Pancreas (tissue), 10 donors: ENCODE results near the gene OR5P2. TPM values are rescaled to one million over a fixed set of nuclear protein-coding genes. Genes with fewer than 3 reads are reported as not detected.

Source experiments
- ATAC-seq, 4 donors: fragments of 200-7000 bp; cut with Tn5 transposase; one replicate each; pipeline versions ENCODE4 v1.8.0 to v1.9.1; 2020; ENCODE audit warnings: mild to moderate bottlenecking in 4 of 4, moderate library complexity in 4 of 4
- DNase-seq, 6 donors: peaks; one replicate each; pipeline ENCODE4 v3.0.0-alpha.2; 2020
- FAIRE-seq: peaks from 2 replicates; lab custom pipeline; 2012; peaks lifted over from hg19 to GRCh38; lab: Jason Lieb, UNC
- H3K27ac ChIP-seq, 4 donors: fragments of 200-600 bp; sonication (generic); 1 replicate in 3 of 4; 2 replicates in 1 of 4; pipeline versions ENCODE4 v1.5.0 to v1.8.0; 2020
- H3K27me3 ChIP-seq, 4 donors: fragments of 200-600 bp; one replicate each; pipeline ENCODE4 v1.8.0; 2021
- H3K36me3 ChIP-seq, 3 donors: fragments of 200-600 bp; sonication (generic) in 1 of 3; one replicate each; pipeline versions ENCODE4 v1.5.0 to v1.8.0; 2020 to 2021
- H3K4me1 ChIP-seq, 3 donors: fragments of 200-600 bp; one replicate each; pipeline ENCODE4 v1.8.0; 2021
- H3K4me3 ChIP-seq, 4 donors: fragments of 200-600 bp; sonication (generic) in 2 of 4; one replicate each; pipeline versions ENCODE4 v1.5.0 to v1.8.0; 2020 to 2021
- H3K9me3 ChIP-seq, 4 donors: fragments of 200-600 bp; one replicate each; pipeline ENCODE4 v1.8.0; 2021
- WGBS, 2 donors: extraction: QIAGEN DNeasy Blood & Tissue Kit; methylation state at CpG; one replicate each; pipeline ENCODE4 v1.1.7; 2013; 5-methylcytosine and 5-hydroxymethylcytosine counted together
- intact Hi-C, 3 donors: fragments of 100-400 bp; cut with DNase I; formaldehyde crosslinking; loops; one replicate each; pipeline versions ENCODE4 v1.11.1 to v1.14.2; 2022
- polyA plus RNA-seq, 2 donors: library from polyadenylated mRNA; stranded (reverse); fragments of 200-250 nt; gene quantifications; one replicate each; pipeline ENCODE4 v1.2.3, GENCODE V29; 2013
- total RNA-seq, 6 donors: library from RNA; stranded (reverse); fragmentation: NEBNext Ultra II Directional in 4 of 6; extraction: Animal tissue kit (Norgen Biotek cat#: 25700) in 4 of 6; gene quantifications; one replicate each; pipeline versions ENCODE4 v1.2.1 to v1.2.4, GENCODE V29; 2021 to 2023
- TF ChIP-seq, protein P1 (sequence below), 4 donors: fragments of 200-600 bp; sonication (generic) in 3 of 4; IDR thresholded peaks; one replicate each; pipeline versions ENCODE4 v1.5.0 to v1.8.0; 2021; ENCODE audit warnings: antibody characterized with exemption in 4 of 4
- donor health status: healthy with polysubstance abuse.
- donor health status: DM: no; HTN: no; CAD: no; lungs with moderate emphysema.
- donor health status: DM: no; HTN: no; CAD: no.
- donor health status: control.
- donor health status: control.
- donor health status: Bipolar disorder and iron deficiency.
- donor health status: DM: yes; HTN: yes; CAD: no.
- donor health status: DM: no; HTN: no; CAD: no.
- donor health status: DM: no; HTN: no; CAD: no.
- donor health status: DM: yes; HTN: yes; CAD: no.

The OR5P2 gene, protein sequence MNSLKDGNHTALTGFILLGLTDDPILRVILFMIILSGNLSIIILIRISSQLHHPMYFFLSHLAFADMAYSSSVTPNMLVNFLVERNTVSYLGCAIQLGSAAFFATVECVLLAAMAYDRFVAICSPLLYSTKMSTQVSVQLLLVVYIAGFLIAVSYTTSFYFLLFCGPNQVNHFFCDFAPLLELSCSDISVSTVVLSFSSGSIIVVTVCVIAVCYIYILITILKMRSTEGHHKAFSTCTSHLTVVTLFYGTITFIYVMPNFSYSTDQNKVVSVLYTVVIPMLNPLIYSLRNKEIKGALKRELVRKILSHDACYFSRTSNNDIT
- total RNA-seq (not detected), polyA plus RNA-seq (not detected)

DNA sequence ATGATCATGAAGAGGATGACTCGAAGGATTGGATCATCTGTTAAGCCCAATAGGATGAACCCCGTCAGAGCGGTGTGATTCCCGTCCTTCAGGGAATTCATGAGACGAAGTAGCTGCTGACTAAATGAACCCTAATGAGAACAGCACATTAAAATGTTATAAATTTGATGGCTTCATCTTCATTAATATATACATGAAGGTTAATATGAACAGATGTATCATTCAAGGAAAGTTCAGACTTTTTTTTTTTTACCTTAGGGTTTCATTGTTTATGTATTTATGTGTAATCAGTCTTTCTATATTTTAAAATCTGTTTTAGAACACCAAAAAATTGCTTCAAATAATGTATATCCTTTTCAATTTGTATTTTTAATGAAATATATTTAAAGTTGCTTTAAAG, at the start of gene OR5P2:
Gene OR5P2, minus strand, starts transcription at position 101 of the 400 bp plus-strand sequence. Its CDS starts 0 bp downstream, at position 101.
- no peaks in the 10 kb centered on the region for H3K9me3 ChIP-seq
- WGBS, 2 donors: 75 to 78% methylated on average over 5 of the region's 5 CpGs

DNA sequence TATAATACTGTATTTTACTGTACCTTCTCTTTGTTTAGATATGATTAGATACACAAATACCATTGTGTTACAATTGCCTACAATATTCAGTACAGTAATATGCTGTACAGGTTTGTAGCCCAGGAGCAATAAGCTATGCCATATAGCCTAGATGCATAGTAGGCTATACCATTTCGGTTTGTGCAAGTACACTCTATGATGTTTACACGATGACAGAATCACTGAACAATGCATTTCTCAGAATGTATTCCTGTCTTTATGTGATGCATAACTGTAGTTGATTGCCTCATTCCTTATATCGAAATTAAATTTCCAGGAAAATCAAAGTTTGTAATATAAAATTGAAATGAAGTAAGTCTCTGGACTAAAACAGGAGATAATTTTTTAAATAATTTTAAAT, 49.3 kb upstream of the OR5P2 start:
- no peak for ATAC-seq
- Histone ChIP-seq H3K27ac (no peak overlapping the region), H3K27me3 (peaks cover 0 to 4% (median 0%) of the 10 kb centered on the region in 4 donors), H3K4me3 (no peak overlapping the region), H3K36me3 (no peaks in the 10 kb centered on the region), H3K4me1 (no peaks in the 10 kb centered on the region), H3K9me3 (no peaks in the 10 kb centered on the region)
- TF ChIP-seq, protein P1, sequence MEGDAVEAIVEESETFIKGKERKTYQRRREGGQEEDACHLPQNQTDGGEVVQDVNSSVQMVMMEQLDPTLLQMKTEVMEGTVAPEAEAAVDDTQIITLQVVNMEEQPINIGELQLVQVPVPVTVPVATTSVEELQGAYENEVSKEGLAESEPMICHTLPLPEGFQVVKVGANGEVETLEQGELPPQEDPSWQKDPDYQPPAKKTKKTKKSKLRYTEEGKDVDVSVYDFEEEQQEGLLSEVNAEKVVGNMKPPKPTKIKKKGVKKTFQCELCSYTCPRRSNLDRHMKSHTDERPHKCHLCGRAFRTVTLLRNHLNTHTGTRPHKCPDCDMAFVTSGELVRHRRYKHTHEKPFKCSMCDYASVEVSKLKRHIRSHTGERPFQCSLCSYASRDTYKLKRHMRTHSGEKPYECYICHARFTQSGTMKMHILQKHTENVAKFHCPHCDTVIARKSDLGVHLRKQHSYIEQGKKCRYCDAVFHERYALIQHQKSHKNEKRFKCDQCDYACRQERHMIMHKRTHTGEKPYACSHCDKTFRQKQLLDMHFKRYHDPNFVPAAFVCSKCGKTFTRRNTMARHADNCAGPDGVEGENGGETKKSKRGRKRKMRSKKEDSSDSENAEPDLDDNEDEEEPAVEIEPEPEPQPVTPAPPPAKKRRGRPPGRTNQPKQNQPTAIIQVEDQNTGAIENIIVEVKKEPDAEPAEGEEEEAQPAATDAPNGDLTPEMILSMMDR (IDR thresholded peaks at IDR 0.05): no peak
- 53 to 65% methylated on average over 3 of the region's 3 CpGs for WGBS, 2 donors
- no peak for FAIRE-seq
- no peak for DNase-seq
- intact Hi-C loops: no loop called here

More for the DNA sequence above, at the start of gene OR5P2:
- ATAC-seq: no peak
- no peaks in the 10 kb centered on the region for H3K36me3 ChIP-seq
- intact Hi-C loops: no loop called here
- no peaks in the 10 kb centered on the region for H3K4me1 ChIP-seq
- FAIRE-seq: no peak
- no peaks in the 10 kb centered on the region for H3K27me3 ChIP-seq
- H3K27ac ChIP-seq: no peak within 1 kb of the TSS
- H3K4me3 ChIP-seq: no peak within 1 kb of the TSS
- no peak for DNase-seq
- TF ChIP-seq, protein P1 (IDR thresholded peaks at IDR 0.05): no peak

DNA sequence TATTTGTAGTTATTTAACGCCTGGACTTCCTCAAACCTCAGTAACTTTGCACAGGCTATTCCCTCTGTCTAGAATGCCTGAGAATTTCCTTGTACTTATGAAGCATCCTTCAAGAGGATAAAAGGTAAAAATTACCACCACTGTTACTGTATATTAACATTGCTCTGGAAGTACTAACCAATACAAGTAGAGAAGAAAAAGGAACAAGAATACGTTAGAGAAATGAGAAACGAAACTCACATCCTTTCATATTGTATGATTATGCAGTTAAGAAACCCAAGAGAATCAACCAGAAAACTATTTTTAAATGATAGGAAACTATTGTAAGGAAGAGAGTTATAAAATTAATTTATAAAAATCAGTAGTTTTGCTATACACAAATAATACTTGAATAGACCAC, 48.2 kb upstream of the OR5P2 start:
- TF ChIP-seq, protein P1 (IDR thresholded peaks at IDR 0.05): no peak
- Histone ChIP-seq H3K27me3 (peaks cover 0 to 6% (median 0%) of the 10 kb centered on the region in 4 donors), H3K27ac (no peak overlapping the region), H3K4me1 (no peaks in the 10 kb centered on the region), H3K4me3 (no peak overlapping the region), H3K9me3 (no peaks in the 10 kb centered on the region), H3K36me3 (no peaks in the 10 kb centered on the region)
- WGBS, 2 donors: 36 to 39% methylated on average over 3 of the region's 3 CpGs
- intact Hi-C loops: no loop called here
- DNase-seq (no peak), FAIRE-seq (no peak), ATAC-seq (no peak)

DNA sequence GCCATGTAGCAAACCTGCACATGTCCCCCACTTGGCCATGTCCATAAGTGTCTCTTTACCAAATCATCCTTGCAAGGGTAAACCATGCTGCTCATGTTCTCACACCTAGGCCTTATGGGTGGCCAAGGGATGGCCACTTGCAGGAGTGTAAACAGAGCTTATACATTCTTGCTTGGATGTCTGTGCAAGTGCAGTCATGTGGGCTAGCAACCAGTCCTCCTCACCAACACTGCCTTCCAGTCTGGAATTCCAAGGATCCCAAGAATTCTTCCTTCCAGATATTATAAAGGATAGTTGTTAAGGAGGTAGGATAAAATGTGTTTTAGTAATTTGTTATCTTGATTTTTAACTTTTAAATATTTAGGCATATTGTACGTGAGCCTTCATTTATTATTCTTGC, 47.8 kb upstream of the OR5P2 start:
- no peak overlapping the region for H3K4me3 ChIP-seq
- DNase-seq (no peak), FAIRE-seq (no peak), ATAC-seq (no peak)
- WGBS, 2 donors: 31 to 56% methylated on average over 1 of the region's 1 CpG
- H3K4me1 ChIP-seq: no peaks in the 10 kb centered on the region
- no peaks in the 10 kb centered on the region for H3K36me3 ChIP-seq
- H3K27me3 ChIP-seq: peaks cover 0 to 6% (median 0%) of the 10 kb centered on the region in 4 donors
- no peak overlapping the region for H3K27ac ChIP-seq
- no peaks in the 10 kb centered on the region for H3K9me3 ChIP-seq
- TF ChIP-seq, protein P1 (IDR thresholded peaks at IDR 0.05): no peak
- intact Hi-C loops: no loop called here

DNA sequence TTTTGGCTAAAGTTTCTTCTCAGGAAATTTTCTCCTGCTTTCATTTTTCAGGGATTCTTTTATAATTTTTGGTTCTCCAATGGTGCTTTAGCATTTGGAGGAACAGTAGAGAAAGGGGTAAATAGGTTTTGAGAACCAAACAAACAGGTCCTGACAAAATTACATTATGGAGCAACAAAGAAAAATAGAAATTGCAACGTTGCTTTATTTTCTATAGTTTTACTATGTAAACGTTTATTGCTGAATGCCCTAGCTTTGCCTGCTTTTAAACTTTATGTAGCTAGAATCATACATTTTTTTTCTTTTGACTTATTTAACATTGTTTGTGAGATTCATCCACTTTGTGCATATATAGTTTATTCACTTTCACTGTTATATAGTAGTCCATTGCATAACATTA, 43.8 kb upstream of the OR5P2 start:
- Histone ChIP-seq H3K27me3 (peaks cover 0 to 6% (median 0%) of the 10 kb centered on the region in 4 donors), H3K4me1 (no peaks in the 10 kb centered on the region), H3K27ac (no peak overlapping the region), H3K9me3 (no peaks in the 10 kb centered on the region), H3K36me3 (no peaks in the 10 kb centered on the region), H3K4me3 (no peak overlapping the region)
- ATAC-seq (no peak), FAIRE-seq (no peak), DNase-seq (no peak)
- WGBS, 2 donors: 37 to 62% methylated on average over 2 of the region's 2 CpGs
- TF ChIP-seq, protein P1 (IDR thresholded peaks at IDR 0.05): no peak
- intact Hi-C loops: no loop called here
